HepG2 (cell line): ENCODE data around the gene ALMS1. TPM values are rescaled to one million over a fixed set of nuclear protein-coding genes. Genes with fewer than 3 reads are reported as not detected.

ENCODE experiments used
- ATAD3A ChIP-seq: sonication (generic); formaldehyde crosslinking; IDR thresholded peaks from 2 replicates; pipeline ENCODE4 v1.4.0; 2020; ENCODE audit warnings: missing genetic modification reagents
- CBX5 ChIP-seq: sonication (generic); formaldehyde crosslinking; IDR thresholded peaks from 2 replicates; pipeline ENCODE4 v1.4.0; 2020; ENCODE audit warnings: missing genetic modification reagents, borderline replicate concordance
- CENPBD1 ChIP-seq: sonication (generic); formaldehyde crosslinking; IDR thresholded peaks from 2 replicates; pipeline ENCODE4 v1.8.0; 2022; ENCODE audit warnings: missing genetic modification reagents, low read depth, mild to moderate bottlenecking, borderline replicate concordance
- DZIP1 ChIP-seq: sonication (generic); formaldehyde crosslinking; IDR thresholded peaks from 2 replicates; pipeline ENCODE4 v1.5.0; 2020; ENCODE audit warnings: mild to moderate bottlenecking, missing genetic modification reagents
- GATA4 ChIP-seq: sonication (generic); IDR thresholded peaks from 2 replicates; pipeline ENCODE4 v1.6.1; 2016; ENCODE audit warnings: antibody characterized with exemption, low read depth, borderline replicate concordance
- KLF13 ChIP-seq: sonication (generic); formaldehyde crosslinking; IDR thresholded peaks from 2 replicates; pipeline ENCODE4 v1.4.0; 2020; ENCODE audit warnings: mild to moderate bottlenecking, missing genetic modification reagents
- NBN ChIP-seq: fragments of 450-650 bp; conservative IDR thresholded peaks from 2 replicates; pipeline ENCODE4 v1.6.1; 2017
- NFKBIZ ChIP-seq: IDR thresholded peaks from 2 replicates; pipeline ENCODE4 v1.6.1; 2018; ENCODE audit warnings: missing genetic modification reagents, missing compliant biosample characterization
- SMYD3 ChIP-seq: sonication (generic); formaldehyde crosslinking; IDR thresholded peaks from 2 replicates; pipeline ENCODE4 v1.8.1; 2023; ENCODE audit warnings: mild to moderate bottlenecking, missing genetic modification reagents
- ZNF280B ChIP-seq: sonication (generic); formaldehyde crosslinking; IDR thresholded peaks from 2 replicates; pipeline ENCODE4 v1.5.0; 2020; ENCODE audit warnings: missing genetic modification reagents, mild to moderate bottlenecking, borderline replicate concordance
- ZNF318 ChIP-seq: sonication (generic); formaldehyde crosslinking; IDR thresholded peaks from 2 replicates; pipeline ENCODE4 v1.4.0; 2020; ENCODE audit warnings: mild to moderate bottlenecking, missing genetic modification reagents
- ZNF619 ChIP-seq: sonication (generic); formaldehyde crosslinking; IDR thresholded peaks from 2 replicates; pipeline ENCODE4 v1.4.0; 2020; ENCODE audit warnings: mild to moderate bottlenecking, missing genetic modification reagents
- ZNF777 ChIP-seq: sonication (generic); formaldehyde crosslinking; IDR thresholded peaks from 2 replicates; pipeline ENCODE4 v1.4.0; 2020; ENCODE audit warnings: missing genetic modification reagents
- polyA plus RNA-seq, 8 experiments: library from polyadenylated mRNA; depleted of rRNA in 3 of 8; stranded (reverse) in 7 of 8; unstranded in 1 of 8; fragments of >200 nt; fragmentation: Illumina TruSeq in 4 of 8; extraction: Trizol in 4 of 8; gene quantifications; 2 replicates each; pipeline versions ENCODE4 v1.2.1 to v1.2.3, GENCODE V29; 2011 to 2016; ENCODE audit warnings: low read depth in 4 of 8, missing spikeins in 1 of 8, mixed read lengths in 1 of 8; ENCODE audit not compliant: insufficient read depth in 1 of 8
- total RNA-seq, 5 experiments: library from RNA; depleted of rRNA; stranded (reverse); fragments of >200 nt; fragmentation: Illumina TruSeq; extraction: Trizol; gene quantifications; 2 replicates each; pipeline ENCODE4 v1.2.3, GENCODE V29; 2016; ENCODE audit warnings: low read depth in 1 of 5

Gene ALMS1
- total and polyA plus RNA-seq, 2 of the 13 experiments (the other 11 are each of a cell fraction or from before 2014, with no cell fraction given) = 12.9 to 21.2 TPM

- TF ChIP-seq GATA4 (no peak), NFKBIZ (CRISPR knock-in tag) (peak; percentile 28; the same call in 1 of the 2 replicates), DZIP1 (CRISPR knock-in tag) (no peak; the same call in none of the 2 replicates), ATAD3A (CRISPR knock-in tag) (no peak), KLF13 (CRISPR knock-in tag) (peak; percentile 89; the same call in 1 of the 2 replicates), ZNF318 (0 out of 2 replicates have a peak, but pooled peaks have one; percentile 26), CENPBD1 (CRISPR knock-in tag) (no peak), CBX5 (CRISPR knock-in tag) (peak; percentile 88; the same call in 1 of the 2 replicates), SMYD3 (CRISPR knock-in tag) (0 out of 2 replicates have a peak, but pooled peaks have one; percentile 10), ZNF777 (no peak; the same call in 1 of the 2 replicates), NBN (no peak), ZNF280B (CRISPR knock-in tag) (peak; percentile 95), ZNF619 (CRISPR knock-in tag) (no peak; the same call in 1 of the 2 replicates)
Measured at GRCh38 chr2:73385504-73386341, at the start of gene ALMS1 (continued).
